Cardiac fibroblast (primary cell): ENCODE data around the gene CNOT2.
A peak's percentile ranks its signal among the peaks of the same experiment; 100 is the strongest.

ENCODE experiments used
- DNase-seq, 2 donors: peaks; one replicate each; pipeline versions ENCODE4 v3.0.0 to v3.0.0-alpha.2; 2010; ENCODE audit warnings: low read depth in 2 of 2
- H3K4me3 ChIP-seq, 2 donors: replicated peaks in 1 of 2; 1 replicate in 1 of 2; 2 replicates in 1 of 2; pipeline ENCODE4 v1.5.1; 2011; ENCODE audit warnings: low read depth in 2 of 2, low read length in 2 of 2, mild to moderate bottlenecking in 2 of 2, moderate library complexity in 1 of 2
- CTCF ChIP-seq: IDR thresholded peaks from one replicate; pipeline ENCODE4 v1.5.1; 2011; ENCODE audit warnings: low read depth, mild to moderate bottlenecking, low read length, inconsistent platforms

The CNOT2 gene

GRCh38 chr12:70243510-70244371 lies 508 bp downstream of the CNOT2 start:
- peak overlapping the region; percentile 86 to 92 for H3K4me3 ChIP-seq
- DNase-seq: peak; percentile 66 to 74
- no peak for TF ChIP-seq CTCF

DNA sequence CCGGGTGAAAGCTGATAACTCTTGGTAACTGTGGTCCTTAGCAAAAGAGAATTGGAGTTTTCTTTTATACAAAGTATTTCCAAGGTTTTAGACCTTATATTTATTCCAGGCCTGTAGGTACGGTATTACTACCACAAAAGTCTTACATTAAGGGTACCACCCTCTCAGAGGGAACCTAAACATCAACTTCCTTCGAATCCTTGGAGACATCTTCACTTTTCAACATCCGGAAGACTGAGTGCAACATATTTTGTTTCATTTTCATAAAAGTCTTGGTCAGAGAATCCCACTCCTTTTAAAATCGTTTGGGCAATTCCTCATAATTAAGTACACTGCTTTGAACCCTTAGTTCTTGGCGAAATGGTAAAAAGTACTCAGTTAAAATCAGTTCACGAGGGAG lies 1.2 kb downstream of the CNOT2 start:
- no peak for DNase-seq
- no peak for TF ChIP-seq CTCF
- peak overlapping the region; percentile 86 to 92 for H3K4me3 ChIP-seq

DNA sequence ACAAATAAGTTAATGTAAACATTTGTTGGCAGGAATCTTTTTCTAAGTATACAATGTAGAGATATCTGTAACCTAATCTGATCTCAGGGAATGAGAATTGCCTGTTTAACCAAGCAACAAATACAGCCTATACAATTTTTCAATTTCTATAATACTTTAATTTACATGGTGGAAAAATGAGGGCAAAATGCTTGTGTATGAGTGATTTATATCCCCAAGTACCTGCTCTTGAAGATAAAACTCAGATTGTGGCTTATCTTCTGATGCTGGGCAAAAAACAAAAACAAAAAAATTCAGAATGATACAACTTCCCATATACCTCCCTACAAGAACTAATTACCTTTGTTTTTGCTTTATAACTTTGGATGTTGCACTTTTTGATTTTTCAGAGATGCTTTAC lies 2.2 kb downstream of the CNOT2 start:
- no peak overlapping the region for H3K4me3 ChIP-seq
- DNase-seq: no peak

DNA sequence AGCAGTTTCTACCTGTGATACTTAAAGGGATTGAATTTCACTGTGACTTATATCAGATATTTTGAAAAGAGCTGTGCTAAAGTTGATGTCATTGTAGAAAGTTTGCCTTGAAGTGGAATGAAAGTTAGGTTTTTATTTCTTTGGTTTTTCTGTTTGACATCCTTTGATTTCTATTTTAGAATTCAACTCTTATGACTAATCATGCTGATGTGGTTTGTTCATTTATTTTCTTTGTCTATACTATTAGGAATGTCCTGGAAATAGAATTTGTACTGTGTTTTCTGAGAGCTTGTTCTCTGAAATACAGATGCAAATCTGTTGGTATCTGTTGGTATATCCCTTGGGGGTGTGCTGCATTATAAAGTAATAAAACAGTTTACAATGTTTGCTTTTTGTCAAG lies 3.3 kb downstream of the CNOT2 start:
- no peak for TF ChIP-seq CTCF
- H3K4me3 ChIP-seq: no peak overlapping the region
- peak in 1 of 2 donors; percentile 50 for DNase-seq

More for the DNA sequence above, 2.2 kb downstream of the CNOT2 start:
- no peak for TF ChIP-seq CTCF

DNA sequence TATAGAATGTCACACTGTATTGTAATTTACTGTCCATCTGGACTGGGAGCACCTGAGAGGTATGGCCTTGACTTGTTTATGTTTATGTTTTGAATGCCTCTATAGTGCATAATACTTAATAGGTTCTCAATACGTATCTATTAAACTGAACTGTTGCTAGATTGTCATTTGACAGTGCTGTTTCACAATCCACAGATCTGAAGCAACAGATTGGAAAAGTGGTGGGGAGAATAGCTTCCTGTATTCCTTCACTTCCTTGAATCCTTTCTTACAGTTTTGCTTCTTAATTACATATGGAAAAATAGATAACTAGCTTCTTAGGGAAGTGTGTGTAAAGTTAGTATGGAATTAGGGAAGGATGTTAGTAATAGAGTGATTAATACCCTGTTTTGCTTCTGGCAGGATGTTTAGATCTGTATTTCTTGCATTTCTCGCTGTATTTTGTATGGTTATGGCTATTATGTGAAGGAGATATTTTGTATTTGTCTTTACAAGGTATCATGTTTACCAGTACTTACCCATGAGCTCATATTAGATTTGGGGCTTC lies 4.5 kb downstream of the CNOT2 start:
- H3K4me3 ChIP-seq: no peak overlapping the region
- no peak for DNase-seq
- no peak for TF ChIP-seq CTCF

DNA sequence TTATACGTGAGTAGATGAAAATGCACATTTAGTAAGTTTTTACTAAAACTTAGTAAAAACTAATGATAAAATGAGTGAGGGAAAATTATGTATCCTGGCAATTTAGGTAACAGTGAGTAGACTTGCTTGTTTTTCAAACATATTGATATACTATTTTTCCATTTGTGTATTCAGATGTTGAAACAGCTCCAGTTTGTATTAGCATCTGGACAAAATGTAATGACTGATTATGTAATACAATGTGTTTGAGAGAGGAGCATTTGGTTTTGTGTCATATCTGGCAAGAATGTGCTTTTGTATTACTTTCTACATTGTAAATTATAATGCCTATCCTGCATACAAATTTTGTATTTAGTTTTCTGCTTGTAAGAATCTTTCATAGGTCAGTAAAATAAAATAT lies 5.6 kb downstream of the CNOT2 start:
- H3K4me3 ChIP-seq: no peak overlapping the region
- DNase-seq: peak in 1 of 2 donors; percentile 48
- no peak for TF ChIP-seq CTCF
